HepG2 (cell line): ENCODE measurements around the gene TAF3. TPM values are rescaled to one million over a fixed set of nuclear protein-coding genes. Genes with fewer than 3 reads are reported as not detected.

ENCODE experiments used
- ATAC-seq: fragments of 200-7000 bp; cut with Tn5 transposase; 3 replicates; pipeline ENCODE4 v1.9.1; 2020; ENCODE audit warnings: mild to moderate bottlenecking, moderate library complexity
- BruUV-seq: library from RNA; stranded (reverse); fragments of 400-500 nt; replicated peaks from 2 replicates; lab custom pipeline; 2021; lab: Mats Ljungman, UMichigan
- CTCF ChIA-PET: fragments of 300-600 bp; formaldehyde crosslinking; extraction: SDS; loops from one replicate; lab custom pipeline; 2021; ENCODE audit warnings: low total read pairs, inconsistent platforms, low intra/inter-chr PET ratio; lab: Yijun Ruan, JAX
- POLR2A ChIA-PET: fragments of 350-600 bp; sonication (Branson Sonifier 250); formaldehyde crosslinking; loops from one replicate; lab custom pipeline; 2020; ENCODE audit warnings: antibody characterized with exemption, inconsistent platforms; lab: Yijun Ruan, JAX
- DNase-seq: peaks from one replicate; pipeline ENCODE4 v3.0.0-alpha.2; 2015; ENCODE audit warnings: low spot score
- FAIRE-seq: peaks from 3 replicates; lab custom pipeline; 2011; peaks lifted over from hg19 to GRCh38; lab: Jason Lieb, UNC
- H2AFZ ChIP-seq: one replicate; pipeline ENCODE4 v1.6.1; 2011; ENCODE audit warnings: low read length, inconsistent platforms
- H3K27ac ChIP-seq: fragments of 300-600 bp; 3 replicates; pipeline ENCODE4 v1.8.0; 2011; ENCODE audit warnings: mixed run types, mild to moderate bottlenecking, mixed read lengths, low read length, inconsistent platforms; ENCODE audit not compliant: insufficient read depth; ENCODE audit errors: extremely low read length
- H3K27me3 ChIP-seq, 2 experiments: fragments of 200-600 bp in 1 of 2; 2 replicates in 1 of 2; 3 replicates in 1 of 2; pipeline versions ENCODE4 v1.6.0 to v1.8.0; 2011; ENCODE audit warnings: low read length in 2 of 2, mild to moderate bottlenecking in 2 of 2, moderate library complexity in 2 of 2, inconsistent platforms in 1 of 2; ENCODE audit not compliant: insufficient read depth in 2 of 2, control insufficient read depth in 1 of 2
- H3K36me3 ChIP-seq, 2 experiments: fragments of 200-600 bp in 1 of 2; replicated peaks in 1 of 2; 2 replicates in 1 of 2; 3 replicates in 1 of 2; pipeline versions ENCODE4 v1.5.1 to v1.8.0; 2011; ENCODE audit warnings: low read length in 2 of 2, inconsistent platforms in 1 of 2; ENCODE audit not compliant: insufficient read depth in 2 of 2, control insufficient read depth in 1 of 2
- H3K4me1 ChIP-seq: 2 replicates; pipeline ENCODE4 v1.5.1; 2012; ENCODE audit warnings: low read length, inconsistent platforms; ENCODE audit not compliant: insufficient read depth
- H3K4me2 ChIP-seq: 2 replicates; pipeline ENCODE4 v1.6.0; 2011; ENCODE audit warnings: low read depth, low read length, inconsistent platforms
- H3K4me3 ChIP-seq, 3 experiments: fragments of 200-600 bp in 1 of 3; sonication (generic), shearing (Covaris generic) in 1 of 3; replicated peaks in 1 of 3; 2 replicates each; pipeline ENCODE4 v1.5.1; 2011 to 2016; ENCODE audit warnings: low read length in 3 of 3, inconsistent platforms in 2 of 3, low read depth in 2 of 3, mild to moderate bottlenecking in 2 of 3, control low read depth in 1 of 3, mixed read lengths in 1 of 3; ENCODE audit not compliant: insufficient read depth in 1 of 3
- H3K79me2 ChIP-seq: one replicate; pipeline ENCODE4 v1.6.1; 2011; ENCODE audit warnings: low read length, inconsistent platforms; ENCODE audit not compliant: insufficient read depth
- H3K9ac ChIP-seq: 2 replicates; pipeline ENCODE4 v1.6.0; 2011; ENCODE audit warnings: mild to moderate bottlenecking, low read depth, low read length, inconsistent platforms; ENCODE audit not compliant: insufficient read depth
- H3K9me3 ChIP-seq: 2 replicates; pipeline ENCODE4 v1.5.1; 2012; ENCODE audit warnings: mild to moderate bottlenecking, low read length
- H4K20me1 ChIP-seq: 2 replicates; pipeline ENCODE4 v1.6.0; 2011; ENCODE audit warnings: inconsistent platforms, mild to moderate bottlenecking, low read length, moderate library complexity; ENCODE audit not compliant: insufficient read depth
- HMG20A ChIP-seq: IDR thresholded peaks from 2 replicates; pipeline ENCODE4 v1.6.1; 2016; ENCODE audit warnings: borderline replicate concordance
- KLF6 ChIP-seq: IDR thresholded peaks from 2 replicates; pipeline ENCODE4 v1.8.0; 2016; ENCODE audit warnings: missing biosample characterization, missing genetic modification reagents
- NFIB ChIP-seq: sonication (generic); formaldehyde crosslinking; IDR thresholded peaks from 2 replicates; pipeline ENCODE4 v1.9.0; 2021; ENCODE audit warnings: missing genetic modification reagents, mild to moderate bottlenecking, borderline replicate concordance
- RBFOX2 ChIP-seq: fragments of 200-400 bp; formaldehyde crosslinking; IDR thresholded peaks from 2 replicates; pipeline ENCODE4 v1.6.1; 2017; ENCODE audit warnings: low read depth, mild to moderate bottlenecking, low read length
- ZC3H4 ChIP-seq: sonication (generic); formaldehyde crosslinking; IDR thresholded peaks from 2 replicates; pipeline ENCODE4 v1.4.0; 2020; ENCODE audit warnings: missing genetic modification reagents, borderline replicate concordance
- ZNF274 ChIP-seq: sonication (generic); formaldehyde crosslinking; IDR thresholded peaks from 2 replicates; pipeline ENCODE4 v1.5.1; 2020; ENCODE audit warnings: mild to moderate bottlenecking, missing genetic modification reagents
- WGBS: methylation state at CpG from one replicate; pipeline ENCODE4 v1.1.6; 2017; ENCODE audit warnings: low lambda C conversion rate; 5-methylcytosine and 5-hydroxymethylcytosine counted together
- in situ Hi-C: cut with HindIII; loops from 2 replicates; pipeline ENCODE4 v1.10.0; 2017; ENCODE audit warnings: low pct_unique_long_range_greater_than_20kb; ENCODE audit not compliant: extremely low pct_ligation_motif_present
- intact Hi-C: fragments of 100-400 bp; cut with micrococcal nuclease; formaldehyde crosslinking; loops from one replicate; pipeline ENCODE4 v1.10.0; 2022; ENCODE audit not compliant: unreplicated experiment
- polyA plus RNA-seq, 8 experiments: library from polyadenylated mRNA; depleted of rRNA in 3 of 8; stranded (reverse) in 7 of 8; unstranded in 1 of 8; fragments of >200 nt; fragmentation: Illumina TruSeq in 4 of 8; extraction: Trizol in 4 of 8; gene quantifications; 2 replicates each; pipeline versions ENCODE4 v1.2.1 to v1.2.3, GENCODE V29; 2011 to 2016; ENCODE audit warnings: low read depth in 4 of 8, missing spikeins in 1 of 8, mixed read lengths in 1 of 8; ENCODE audit not compliant: insufficient read depth in 1 of 8
- total RNA-seq, 5 experiments: library from RNA; depleted of rRNA; stranded (reverse); fragments of >200 nt; fragmentation: Illumina TruSeq; extraction: Trizol; gene quantifications; 2 replicates each; pipeline ENCODE4 v1.2.3, GENCODE V29; 2016; ENCODE audit warnings: low read depth in 1 of 5
- TF ChIP-seq, protein P1 (sequence below): sonication (generic); formaldehyde crosslinking; IDR thresholded peaks from 2 replicates; pipeline ENCODE4 v1.4.0; 2020; ENCODE audit warnings: mild to moderate bottlenecking, missing genetic modification reagents
- TF ChIP-seq, protein P2 (sequence below): sonication (generic); formaldehyde crosslinking; IDR thresholded peaks from 2 replicates; pipeline ENCODE4 v1.4.0; 2020; ENCODE audit warnings: missing genetic modification reagents, borderline replicate concordance
- TF ChIP-seq, protein P3 (sequence below): sonication (generic); formaldehyde crosslinking; IDR thresholded peaks from 2 replicates; pipeline ENCODE4 v1.5.1; 2020; ENCODE audit warnings: missing genetic modification reagents, mild to moderate bottlenecking, borderline replicate concordance

TAF3 gene
- total and polyA plus RNA-seq, 2 of the 13 experiments (the other 11 are each of a cell fraction or from before 2014, with no cell fraction given): 1.7 to 2.9 TPM

DNA sequence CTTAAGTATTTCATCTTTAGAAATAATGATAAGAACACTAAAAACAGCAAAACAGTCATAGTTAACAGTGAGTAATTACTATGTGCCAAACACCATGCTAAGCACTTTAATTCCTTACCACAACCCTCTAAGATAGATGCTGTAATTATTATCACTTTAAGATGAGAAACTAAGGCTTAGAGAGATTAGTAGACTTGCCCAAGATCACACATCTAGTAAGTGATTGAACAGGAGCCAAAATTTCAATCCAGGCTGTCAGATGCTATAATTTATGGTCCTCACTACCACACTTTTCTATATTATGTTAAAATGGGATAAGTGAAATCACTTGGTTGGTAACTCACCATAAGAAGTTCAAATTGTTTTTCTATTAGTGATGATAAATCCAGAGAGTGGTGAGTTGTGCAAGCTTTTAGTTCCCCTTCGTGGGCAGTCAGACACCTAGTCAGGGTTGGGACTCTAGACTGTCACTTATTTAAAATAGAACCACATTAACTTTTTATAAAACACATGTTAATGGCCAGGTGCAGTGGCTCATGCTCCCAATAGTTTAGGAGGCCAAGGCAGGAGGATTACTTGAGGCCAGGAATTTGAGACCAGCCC is 150.3 kb downstream of the TAF3 start (continued):
- TF ChIP-seq, protein P1, sequence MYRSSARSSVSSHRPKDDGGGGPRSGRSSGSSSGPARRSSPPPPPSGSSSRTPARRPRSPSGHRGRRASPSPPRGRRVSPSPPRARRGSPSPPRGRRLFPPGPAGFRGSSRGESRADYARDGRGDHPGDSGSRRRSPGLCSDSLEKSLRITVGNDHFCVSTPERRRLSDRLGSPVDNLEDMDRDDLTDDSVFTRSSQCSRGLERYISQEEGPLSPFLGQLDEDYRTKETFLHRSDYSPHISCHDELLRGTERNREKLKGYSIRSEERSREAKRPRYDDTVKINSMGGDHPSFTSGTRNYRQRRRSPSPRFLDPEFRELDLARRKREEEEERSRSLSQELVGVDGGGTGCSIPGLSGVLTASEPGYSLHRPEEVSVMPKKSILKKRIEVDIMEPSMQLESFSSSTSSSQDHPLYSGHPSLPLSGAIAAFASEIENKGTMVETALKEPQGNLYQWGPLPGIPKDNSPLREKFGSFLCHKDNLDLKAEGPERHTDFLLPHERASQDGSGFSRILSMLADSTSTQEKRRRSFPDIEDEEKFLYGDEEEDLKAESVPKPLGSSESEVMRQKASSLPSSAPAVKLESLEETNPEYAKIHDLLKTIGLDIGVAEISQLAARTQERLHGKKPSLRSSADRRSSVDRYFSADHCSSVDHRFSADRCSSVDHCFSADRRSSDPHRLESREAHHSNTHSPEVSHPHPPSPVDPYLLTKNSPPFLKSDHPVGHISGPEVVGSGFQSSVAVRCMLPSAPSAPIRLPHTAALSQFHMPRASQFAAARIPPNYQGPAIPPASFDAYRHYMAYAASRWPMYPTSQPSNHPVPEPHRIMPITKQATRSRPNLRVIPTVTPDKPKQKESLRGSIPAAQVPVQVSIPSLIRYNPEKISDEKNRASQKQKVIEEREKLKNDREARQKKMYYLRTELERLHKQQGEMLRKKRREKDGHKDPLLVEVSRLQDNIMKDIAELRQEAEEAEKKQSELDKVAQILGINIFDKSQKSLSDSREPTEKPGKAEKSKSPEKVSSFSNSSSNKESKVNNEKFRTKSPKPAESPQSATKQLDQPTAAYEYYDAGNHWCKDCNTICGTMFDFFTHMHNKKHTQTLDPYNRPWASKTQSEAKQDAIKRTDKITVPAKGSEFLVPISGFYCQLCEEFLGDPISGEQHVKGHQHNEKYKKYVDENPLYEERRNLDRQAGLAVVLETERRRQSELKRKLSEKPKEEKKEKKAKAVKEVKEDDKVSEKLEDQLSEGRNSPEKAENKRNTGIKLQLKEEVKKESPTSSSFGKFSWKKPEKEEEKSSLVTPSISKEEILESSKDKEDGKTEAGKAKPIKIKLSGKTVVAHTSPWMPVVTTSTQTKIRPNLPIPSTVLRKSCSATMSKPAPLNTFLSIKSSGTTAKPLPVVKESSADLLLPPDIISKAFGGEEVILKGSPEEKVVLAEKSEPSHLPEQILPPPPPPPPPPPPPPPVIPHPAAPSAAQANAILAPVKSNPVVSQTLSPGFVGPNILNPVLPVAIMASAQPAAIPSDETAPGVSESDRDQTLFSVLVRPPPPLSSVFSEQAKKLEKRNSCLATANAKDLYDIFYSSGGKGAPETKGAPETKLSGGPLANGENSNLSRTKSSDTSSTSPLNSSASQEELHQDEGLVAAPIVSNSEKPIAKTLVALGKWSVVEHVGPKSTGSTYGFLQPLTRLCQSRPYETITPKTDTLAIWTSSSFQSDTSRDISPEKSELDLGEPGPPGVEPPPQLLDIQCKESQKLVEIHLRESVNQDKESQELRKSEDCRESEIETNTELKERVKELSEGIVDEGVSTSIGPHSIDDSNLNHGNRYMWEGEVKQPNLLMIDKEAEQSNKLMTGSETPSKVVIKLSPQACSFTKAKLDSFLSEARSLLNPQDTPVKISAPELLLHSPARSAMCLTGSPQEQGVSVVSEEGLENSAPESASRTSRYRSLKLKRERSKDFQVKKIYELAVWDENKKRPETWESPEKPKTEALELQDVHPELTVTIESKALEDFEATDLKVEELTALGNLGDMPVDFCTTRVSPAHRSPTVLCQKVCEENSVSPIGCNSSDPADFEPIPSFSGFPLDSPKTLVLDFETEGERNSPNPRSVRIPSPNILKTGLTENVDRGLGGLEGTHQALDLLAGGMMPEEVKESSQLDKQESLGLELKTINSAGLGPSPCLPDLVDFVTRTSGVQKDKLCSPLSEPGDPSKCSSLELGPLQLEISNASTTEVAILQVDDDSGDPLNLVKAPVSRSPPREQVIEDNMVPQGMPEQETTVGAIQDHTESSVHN (CRISPR knock-in tag): no peak
- TF ChIP-seq ZC3H4 (CRISPR knock-in tag) (no peak), HMG20A (CRISPR knock-in tag) (no peak)

DNA sequence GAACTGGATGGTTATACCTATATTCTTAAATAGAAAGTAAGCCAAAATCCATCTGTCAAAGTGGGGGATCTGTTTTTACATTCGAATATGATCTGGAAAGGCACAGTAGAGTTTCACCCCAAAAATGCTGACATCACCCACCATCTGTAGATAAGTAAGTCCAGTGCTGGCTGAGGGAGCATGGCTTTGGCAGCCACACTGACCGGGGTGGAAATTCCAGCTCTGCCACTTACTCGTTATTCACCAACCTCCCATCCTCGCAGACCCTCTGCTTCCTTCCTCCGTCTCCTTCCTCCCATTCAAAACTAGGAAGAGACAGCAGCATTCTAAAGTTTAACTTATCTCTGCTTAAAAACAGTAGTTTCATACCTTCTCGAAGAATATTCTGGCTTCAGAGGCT is 151.3 kb downstream of the TAF3 start:
- DNase-seq (no peak), ATAC-seq (no peak), FAIRE-seq (no peak)
- Histone ChIP-seq H3K4me1 (no peaks in the 10 kb centered on the region), H3K27ac (no peak overlapping the region), H3K79me2 (no peaks in the 10 kb centered on the region), H3K4me2 (no peak overlapping the region), H4K20me1 (no peaks in the 10 kb centered on the region), H3K9me3 (no peaks in the 10 kb centered on the region), H3K9ac (no peak overlapping the region), H3K27me3 (no peaks in the 10 kb centered on the region), H2AFZ (no peak overlapping the region), H3K36me3 (peaks cover 0 to 12% of the 10 kb centered on the region in 2 experiments; a peak in 3 of 5 replicates), H3K4me3 (no peak overlapping the region)
- 97% methylated on average over 6 of the region's 6 CpGs for WGBS
- in situ Hi-C loops: no loop called here
- ChIA-PET POLR2A (no interaction called here), CTCF (no interaction called here)
- BruUV-seq: no TSS peak
- intact Hi-C loops: no loop called here
- TF ChIP-seq RBFOX2 (no peak), KLF6 (CRISPR knock-in tag) (no peak), NFIB (CRISPR knock-in tag) (no peak), ZNF274 (no peak)
- TF ChIP-seq, protein P2, sequence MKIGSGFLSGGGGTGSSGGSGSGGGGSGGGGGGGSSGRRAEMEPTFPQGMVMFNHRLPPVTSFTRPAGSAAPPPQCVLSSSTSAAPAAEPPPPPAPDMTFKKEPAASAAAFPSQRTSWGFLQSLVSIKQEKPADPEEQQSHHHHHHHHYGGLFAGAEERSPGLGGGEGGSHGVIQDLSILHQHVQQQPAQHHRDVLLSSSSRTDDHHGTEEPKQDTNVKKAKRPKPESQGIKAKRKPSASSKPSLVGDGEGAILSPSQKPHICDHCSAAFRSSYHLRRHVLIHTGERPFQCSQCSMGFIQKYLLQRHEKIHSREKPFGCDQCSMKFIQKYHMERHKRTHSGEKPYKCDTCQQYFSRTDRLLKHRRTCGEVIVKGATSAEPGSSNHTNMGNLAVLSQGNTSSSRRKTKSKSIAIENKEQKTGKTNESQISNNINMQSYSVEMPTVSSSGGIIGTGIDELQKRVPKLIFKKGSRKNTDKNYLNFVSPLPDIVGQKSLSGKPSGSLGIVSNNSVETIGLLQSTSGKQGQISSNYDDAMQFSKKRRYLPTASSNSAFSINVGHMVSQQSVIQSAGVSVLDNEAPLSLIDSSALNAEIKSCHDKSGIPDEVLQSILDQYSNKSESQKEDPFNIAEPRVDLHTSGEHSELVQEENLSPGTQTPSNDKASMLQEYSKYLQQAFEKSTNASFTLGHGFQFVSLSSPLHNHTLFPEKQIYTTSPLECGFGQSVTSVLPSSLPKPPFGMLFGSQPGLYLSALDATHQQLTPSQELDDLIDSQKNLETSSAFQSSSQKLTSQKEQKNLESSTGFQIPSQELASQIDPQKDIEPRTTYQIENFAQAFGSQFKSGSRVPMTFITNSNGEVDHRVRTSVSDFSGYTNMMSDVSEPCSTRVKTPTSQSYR (CRISPR knock-in tag): no peak
- TF ChIP-seq, protein P3, sequence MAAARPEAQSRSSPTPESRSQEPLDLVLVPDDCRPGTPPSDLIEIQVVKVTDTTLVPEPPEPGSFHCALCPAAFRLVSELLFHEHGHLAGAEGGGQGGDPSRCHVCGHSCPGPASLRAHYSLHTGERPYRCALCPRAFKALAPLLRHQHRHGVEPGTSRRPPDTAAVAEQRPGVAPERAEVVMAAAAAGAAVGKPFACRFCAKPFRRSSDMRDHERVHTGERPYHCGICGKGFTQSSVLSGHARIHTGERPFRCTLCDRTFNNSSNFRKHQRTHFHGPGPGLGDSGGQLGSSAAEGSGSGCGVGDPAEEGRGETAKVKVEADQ (CRISPR knock-in tag): no peak
